Measurements from ENCODE around the gene OCA2. TPM values are rescaled to one million over a fixed set of nuclear protein-coding genes. Genes with fewer than 3 reads are reported as not detected.
A peak's percentile ranks its signal among the peaks of the same experiment; 100 is the strongest.

OCA2 gene
- total and polyA plus RNA-seq, 2 experiments from 2014 or later, result not detected

DNA sequence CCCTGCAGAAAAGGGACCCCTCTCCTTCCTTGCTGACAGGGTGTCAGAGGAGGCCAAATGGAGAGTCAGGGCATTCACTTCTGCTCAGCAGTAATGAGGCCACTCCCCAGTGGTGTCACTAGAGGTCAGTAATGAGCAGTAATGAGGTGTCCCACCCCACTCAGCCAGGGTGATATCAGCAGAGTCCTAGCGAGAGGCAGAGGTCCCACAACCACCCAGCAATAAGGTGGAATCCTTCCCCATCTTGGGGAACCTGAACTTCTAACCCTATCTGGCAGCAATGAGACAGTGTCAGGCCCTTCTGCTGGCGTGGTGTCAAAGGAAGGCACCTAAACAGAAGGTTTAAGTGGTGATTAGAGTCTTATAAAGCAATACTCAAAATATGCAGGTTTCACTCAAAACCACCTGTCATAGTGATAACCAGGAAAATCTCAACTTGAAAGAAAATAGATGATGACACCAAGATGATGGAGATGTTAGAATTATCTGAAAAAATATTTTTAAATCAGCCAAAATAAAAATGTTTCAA, 12.9 kb downstream of the OCA2 start:
- no peaks in the 10 kb centered on the region for H4K20me1 ChIP-seq (ENCODE audit: insufficient read depth)
- TF ChIP-seq EZH2 (IDR thresholded peaks at IDR 0.05; ENCODE audit: insufficient read depth, poor library complexity, severe bottlenecking) (no peak), EZH2phosphoT487 (IDR thresholded peaks at IDR 0.05; ENCODE audit: insufficient read depth, low read depth) (no peak)
- no peaks in the 10 kb centered on the region for H3K9me2 ChIP-seq (ENCODE audit: insufficient read depth)
- H3K4me3 ChIP-seq, result no peak overlapping the region
- in situ Hi-C loops (cut with MboI), result no loop called here
- H3K9me3 ChIP-seq (ENCODE audit: low read depth), result no peaks in the 10 kb centered on the region
- H3K4me2 ChIP-seq (ENCODE audit: unreplicated experiment), result no peak overlapping the region
- H2AFZ ChIP-seq, result no peak overlapping the region
- WGBS, 2 experiments (ENCODE audit: low coverage in 1 of 2, low lambda C conversion rate in 2 of 2, missing lambda C conversion rate in 2 of 2), result 2 to 4% methylated on average over 2 of the region's 2 CpGs
- no peaks in the 10 kb centered on the region for H3F3A ChIP-seq (ENCODE audit: insufficient read depth)
- no peaks in the 10 kb centered on the region for H3K36me3 ChIP-seq (ENCODE audit: low read depth)
- no peak overlapping the region for H3K27ac ChIP-seq
- DNase-seq, result peak; percentile 68
- H3K9ac ChIP-seq, result no peak overlapping the region
- peaks cover 4% of the 10 kb centered on the region; the same call in 1 of the 2 replicates for H3K27me3 ChIP-seq (replicated peaks; ENCODE audit: insufficient read depth)
- no peaks in the 10 kb centered on the region for H3K4me1 ChIP-seq (ENCODE audit: insufficient read depth)
- H3K79me2 ChIP-seq (ENCODE audit: insufficient read depth), result no peaks in the 10 kb centered on the region

DNA sequence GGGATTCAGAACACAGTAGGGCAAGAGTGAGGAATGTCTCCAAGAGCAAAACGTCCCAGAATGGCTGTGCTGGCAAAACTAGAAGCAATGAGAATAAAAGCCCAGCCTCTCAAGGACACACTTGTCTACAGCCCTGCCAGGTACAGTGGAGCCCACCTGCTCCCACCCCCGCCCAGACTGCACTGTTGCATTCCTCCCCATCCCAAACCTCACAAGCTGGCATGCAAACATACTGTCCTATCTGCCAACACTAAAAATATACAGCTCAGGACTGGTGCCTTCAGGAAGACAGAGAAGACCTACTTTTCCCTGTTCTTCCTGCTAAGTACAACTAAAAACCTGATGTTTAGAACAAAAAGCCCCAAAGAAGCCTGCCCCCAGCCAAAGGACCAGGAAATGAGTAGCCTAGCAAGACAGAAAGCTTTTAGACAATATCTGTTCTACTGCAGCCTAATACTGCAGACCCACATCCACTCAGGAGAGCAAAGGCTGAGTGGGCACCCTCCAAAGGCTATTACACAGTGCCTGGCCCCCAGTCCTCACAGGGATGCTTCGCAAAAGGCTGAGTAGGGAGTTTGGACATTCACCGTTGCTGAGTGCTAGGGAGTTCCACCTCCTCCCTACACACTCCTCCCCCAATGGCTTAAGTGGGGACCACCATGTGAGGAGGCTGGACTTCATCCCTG, 13.5 kb downstream of the OCA2 start:
- H3K9me2 ChIP-seq (ENCODE audit: insufficient read depth), result no peaks in the 10 kb centered on the region
- H3K9me3 ChIP-seq (ENCODE audit: low read depth), result no peaks in the 10 kb centered on the region
- 52 to 64% methylated on average over 3 to 4 of the region's 4 CpGs for WGBS, 2 experiments (ENCODE audit: low coverage in 1 of 2, low lambda C conversion rate in 2 of 2, missing lambda C conversion rate in 2 of 2)
- H3K4me2 ChIP-seq (ENCODE audit: unreplicated experiment), result no peak overlapping the region
- TF ChIP-seq EZH2 (IDR thresholded peaks at IDR 0.05; ENCODE audit: insufficient read depth, poor library complexity, severe bottlenecking) (no peak), EZH2phosphoT487 (IDR thresholded peaks at IDR 0.05; ENCODE audit: insufficient read depth, low read depth) (no peak)
- H3K4me1 ChIP-seq (ENCODE audit: insufficient read depth), result no peaks in the 10 kb centered on the region
- H2AFZ ChIP-seq, result no peak overlapping the region
- H3K79me2 ChIP-seq (ENCODE audit: insufficient read depth), result no peaks in the 10 kb centered on the region
- no peaks in the 10 kb centered on the region for H3K36me3 ChIP-seq (ENCODE audit: low read depth)
- DNase-seq, result no peak
- no peaks in the 10 kb centered on the region for H3F3A ChIP-seq (ENCODE audit: insufficient read depth)
- peaks cover 4% of the 10 kb centered on the region; the same call in 1 of the 2 replicates for H3K27me3 ChIP-seq (replicated peaks; ENCODE audit: insufficient read depth)
- H3K9ac ChIP-seq, result no peak overlapping the region
- no peak overlapping the region for H3K4me3 ChIP-seq
- H4K20me1 ChIP-seq (ENCODE audit: insufficient read depth), result no peaks in the 10 kb centered on the region
- in situ Hi-C loops (cut with MboI), result no loop called here
- no peak overlapping the region for H3K27ac ChIP-seq

DNA sequence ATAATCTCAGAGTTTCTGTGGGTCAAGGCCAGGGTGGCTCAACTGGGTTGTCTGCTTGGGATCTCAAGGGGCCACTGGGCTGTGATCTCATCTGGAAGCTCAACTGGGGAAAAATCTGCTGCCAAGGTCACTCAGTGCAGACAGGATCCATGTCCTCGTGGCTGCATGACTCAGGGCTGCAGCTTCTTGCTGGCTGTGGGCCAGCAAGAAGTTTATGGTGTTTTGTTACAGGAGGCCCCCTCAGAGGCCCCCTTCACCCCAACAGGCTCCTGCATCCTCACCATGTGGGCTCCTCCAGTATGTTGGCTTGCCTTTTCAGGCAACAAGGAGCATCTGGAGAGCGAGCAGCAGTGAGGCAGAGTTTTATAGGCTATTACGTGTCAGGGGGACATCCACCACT, 14.6 kb downstream of the OCA2 start:
- Histone ChIP-seq H4K20me1 (ENCODE audit: insufficient read depth) (no peaks in the 10 kb centered on the region), H3K27me3 (replicated peaks; ENCODE audit: insufficient read depth) (peaks cover 10% of the 10 kb centered on the region; the same call in 1 of the 2 replicates), H3K36me3 (ENCODE audit: low read depth) (no peaks in the 10 kb centered on the region), H3K9me3 (ENCODE audit: low read depth) (no peaks in the 10 kb centered on the region), H3K4me2 (ENCODE audit: unreplicated experiment) (no peak overlapping the region), H3K4me1 (ENCODE audit: insufficient read depth) (no peaks in the 10 kb centered on the region), H3K79me2 (ENCODE audit: insufficient read depth) (no peaks in the 10 kb centered on the region), H3K9ac (no peak overlapping the region), H3K4me3 (no peak overlapping the region), H3K27ac (no peak overlapping the region), H2AFZ (no peak overlapping the region), H3K9me2 (ENCODE audit: insufficient read depth) (no peaks in the 10 kb centered on the region), H3F3A (ENCODE audit: insufficient read depth) (no peaks in the 10 kb centered on the region)
- in situ Hi-C loops (cut with MboI), result no loop called here
- no peak for DNase-seq
- 51% methylated on average over 3 of the region's 3 CpGs for WGBS, 2 experiments (ENCODE audit: low coverage in 1 of 2, low lambda C conversion rate in 2 of 2, missing lambda C conversion rate in 2 of 2)
- TF ChIP-seq EZH2phosphoT487 (IDR thresholded peaks at IDR 0.05; ENCODE audit: insufficient read depth, low read depth) (no peak), EZH2 (IDR thresholded peaks at IDR 0.05; ENCODE audit: insufficient read depth, poor library complexity, severe bottlenecking) (no peak)

DNA sequence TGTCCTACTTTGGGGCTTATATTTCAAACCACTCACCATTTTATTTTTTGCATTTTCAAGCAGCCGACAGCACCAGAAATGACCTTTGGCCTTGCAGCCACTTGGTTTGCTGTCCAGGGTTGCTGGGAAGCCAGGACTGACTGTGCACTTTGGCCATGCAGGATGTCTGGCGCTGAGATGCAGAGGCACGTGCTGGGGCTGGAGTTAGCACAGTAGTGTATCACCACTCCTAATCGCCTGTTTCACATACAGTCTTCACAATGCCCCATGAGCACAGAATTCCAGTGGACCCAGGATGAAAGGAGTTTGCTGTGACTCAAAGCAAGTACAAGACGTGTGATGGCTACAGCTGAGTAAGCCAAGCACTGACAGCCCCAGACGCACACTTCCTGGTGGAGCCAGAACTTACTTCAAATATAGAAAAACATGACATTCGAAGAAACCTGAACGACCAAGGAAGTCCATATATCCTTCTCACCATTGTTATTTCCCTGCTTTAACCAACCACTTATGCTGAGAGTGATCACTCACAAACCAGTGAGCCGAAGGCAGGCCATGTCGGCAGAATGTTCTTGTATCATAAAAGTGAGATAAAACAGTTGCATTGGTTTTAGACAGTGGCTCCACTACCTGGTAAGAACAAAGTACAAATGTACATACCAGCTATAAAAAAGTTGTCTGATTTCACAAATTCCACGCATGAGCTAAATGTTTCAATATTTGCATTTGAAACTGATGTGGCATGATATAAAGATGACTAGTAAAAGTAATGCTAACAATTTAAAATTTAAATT, 16.0 kb downstream of the OCA2 start:
- WGBS, 2 experiments (ENCODE audit: low coverage in 1 of 2, low lambda C conversion rate in 2 of 2, missing lambda C conversion rate in 2 of 2), result 46 to 50% methylated on average over 11 of the region's 11 CpGs
- Histone ChIP-seq H3K9me3 (ENCODE audit: low read depth) (no peaks in the 10 kb centered on the region), H4K20me1 (ENCODE audit: insufficient read depth) (no peaks in the 10 kb centered on the region), H3K4me1 (ENCODE audit: insufficient read depth) (no peaks in the 10 kb centered on the region), H3K27me3 (replicated peaks; ENCODE audit: insufficient read depth) (0 out of 2 replicates have a peak, but pooled peaks cover 6% of the 10 kb centered on the region), H3K79me2 (ENCODE audit: insufficient read depth) (no peaks in the 10 kb centered on the region), H3F3A (ENCODE audit: insufficient read depth) (no peaks in the 10 kb centered on the region), H2AFZ (no peak overlapping the region), H3K4me3 (no peak overlapping the region), H3K9me2 (ENCODE audit: insufficient read depth) (no peaks in the 10 kb centered on the region), H3K4me2 (ENCODE audit: unreplicated experiment) (no peak overlapping the region), H3K27ac (no peak overlapping the region), H3K9ac (no peak overlapping the region), H3K36me3 (ENCODE audit: low read depth) (no peaks in the 10 kb centered on the region)
- TF ChIP-seq EZH2phosphoT487 (IDR thresholded peaks at IDR 0.05; ENCODE audit: insufficient read depth, low read depth), result no peak
- no peak for TF ChIP-seq EZH2 (IDR thresholded peaks at IDR 0.05; ENCODE audit: insufficient read depth, poor library complexity, severe bottlenecking)
- no peak for DNase-seq
- in situ Hi-C loops (cut with MboI), result no loop called here

All from GM23248 (cell line).